ENCODE measurements around the gene RIMBP2.

RIMBP2 gene

GRCh38 chr12:130469552-130469951 lies 246.5 kb downstream of the RIMBP2 start:
- Histone ChIP-seq H3K27me3 (ENCODE audit: insufficient read depth, poor library complexity, severe bottlenecking) (no peaks in the 10 kb centered on the region), H3K4me3 (replicated peaks; ENCODE audit: insufficient read depth, low read length) (no peak overlapping the region), H3K27ac (replicated peaks) (no peak overlapping the region)
- no peak for TF ChIP-seq CTCF (IDR thresholded peaks at IDR 0.05; ENCODE audit: insufficient read depth, low read length)
- DNase-seq (ENCODE audit: low read depth in 1 of 2, low spot score in 1 of 2), result no peak

- TF ChIP-seq REST (IDR thresholded peaks at IDR 0.05; ENCODE audit: insufficient replicate concordance, low read depth) (no peak), CTCF (IDR thresholded peaks at IDR 0.05; ENCODE audit: insufficient read depth, low read length) (no peak), GABPA (IDR thresholded peaks at IDR 0.05; ENCODE audit: low read depth) (no peak), POLR2AphosphoS5 (IDR thresholded peaks at IDR 0.05; ENCODE audit: low read depth) (no peak), SPI1 (IDR thresholded peaks at IDR 0.05; ENCODE audit: borderline replicate concordance, low read depth) (no peak)
- no peak for DNase-seq (ENCODE audit: low read depth in 1 of 2, low spot score in 1 of 2)
- no peaks in the 10 kb centered on the region for H3K27me3 ChIP-seq (ENCODE audit: insufficient read depth, poor library complexity, severe bottlenecking)
- no peak overlapping the region for H3K4me3 ChIP-seq (replicated peaks; ENCODE audit: insufficient read depth, low read length)
- no peak overlapping the region for H3K27ac ChIP-seq (replicated peaks)
Observed at GRCh38 chr12:130468700-130469245, 247.3 kb downstream of the RIMBP2 start.

GRCh38 chr12:130468186-130468585 lies 247.9 kb downstream of the RIMBP2 start:
- DNase-seq (ENCODE audit: low read depth in 1 of 2, low spot score in 1 of 2), result no peak
- Histone ChIP-seq H3K27ac (replicated peaks) (no peak overlapping the region), H3K4me3 (replicated peaks; ENCODE audit: insufficient read depth, low read length) (no peak overlapping the region), H3K27me3 (ENCODE audit: insufficient read depth, poor library complexity, severe bottlenecking) (no peaks in the 10 kb centered on the region)
- TF ChIP-seq CTCF (IDR thresholded peaks at IDR 0.05; ENCODE audit: insufficient read depth, low read length) (no peak), GABPA (IDR thresholded peaks at IDR 0.05; ENCODE audit: low read depth) (no peak), SPI1 (IDR thresholded peaks at IDR 0.05; ENCODE audit: borderline replicate concordance, low read depth) (no peak), POLR2AphosphoS5 (IDR thresholded peaks at IDR 0.05; ENCODE audit: low read depth) (no peak), REST (IDR thresholded peaks at IDR 0.05; ENCODE audit: insufficient replicate concordance, low read depth) (no peak)

- no peaks in the 10 kb centered on the region for H3K27me3 ChIP-seq (ENCODE audit: insufficient read depth, poor library complexity, severe bottlenecking)
- H3K27ac ChIP-seq (replicated peaks), result no peak overlapping the region
- no peak for DNase-seq (ENCODE audit: low read depth in 1 of 2, low spot score in 1 of 2)
- no peak overlapping the region for H3K4me3 ChIP-seq (replicated peaks; ENCODE audit: insufficient read depth, low read length)
- TF ChIP-seq CTCF (IDR thresholded peaks at IDR 0.05; ENCODE audit: insufficient read depth, low read length) (no peak), GABPA (IDR thresholded peaks at IDR 0.05; ENCODE audit: low read depth) (no peak), REST (IDR thresholded peaks at IDR 0.05; ENCODE audit: insufficient replicate concordance, low read depth) (no peak), SPI1 (IDR thresholded peaks at IDR 0.05; ENCODE audit: borderline replicate concordance, low read depth) (no peak), POLR2AphosphoS5 (IDR thresholded peaks at IDR 0.05; ENCODE audit: low read depth) (no peak)
Observed at GRCh38 chr12:130465626-130466025, 250.5 kb downstream of the RIMBP2 start.

Data from HL-60 (cell line).